Endodermal cell (in vitro differentiated cells): ENCODE measurements around the gene TAF3. TPM values are rescaled to one million over a fixed set of nuclear protein-coding genes. Genes with fewer than 3 reads are reported as not detected.

ENCODE experiments used
- DNase-seq: peaks from one replicate; pipeline ENCODE4 v3.0.0-alpha.2; 2017
- H3K27ac ChIP-seq: 2 replicates; pipeline ENCODE4 v1.5.1; 2013; ENCODE audit warnings: mild to moderate bottlenecking, low read depth, low read length, moderate library complexity
- H3K27me3 ChIP-seq: 2 replicates; pipeline ENCODE4 v1.6.1; 2013; ENCODE audit warnings: mild to moderate bottlenecking, low read length, moderate library complexity; ENCODE audit not compliant: insufficient read depth, control insufficient read depth, poor library complexity, severe bottlenecking
- H3K36me3 ChIP-seq: 2 replicates; pipeline ENCODE4 v1.7.0; 2013; ENCODE audit warnings: mild to moderate bottlenecking, low read length, moderate library complexity; ENCODE audit not compliant: control insufficient read depth, insufficient read depth
- H3K4me1 ChIP-seq: one replicate; pipeline ENCODE4 v1.7.0; 2013; ENCODE audit warnings: low read length; ENCODE audit not compliant: control insufficient read depth, insufficient read depth
- H3K4me3 ChIP-seq: 2 replicates; pipeline ENCODE4 v1.5.1; 2013; ENCODE audit warnings: mild to moderate bottlenecking, low read length, moderate library complexity
- H3K9ac ChIP-seq: 2 replicates; pipeline ENCODE4 v1.6.1; 2013; ENCODE audit warnings: mild to moderate bottlenecking, low read length, moderate library complexity; ENCODE audit not compliant: poor library complexity, severe bottlenecking; ENCODE audit errors: extremely low read depth
- H3K9me3 ChIP-seq: 2 replicates; pipeline ENCODE4 v1.6.1; 2013; ENCODE audit warnings: mild to moderate bottlenecking, low read length, moderate library complexity; ENCODE audit not compliant: control insufficient read depth
- H3K27ac Mint-ChIP-seq: 2 replicates; pipeline ENCODE4 v1.8.0; 2020; ENCODE audit warnings: mixed read lengths
- H3K27me3 Mint-ChIP-seq: 2 replicates; pipeline ENCODE4 v1.8.0; 2021; ENCODE audit warnings: mild to moderate bottlenecking, mixed read lengths; ENCODE audit not compliant: insufficient read depth
- H3K36me3 Mint-ChIP-seq: 2 replicates; pipeline ENCODE4 v1.8.0; 2020; ENCODE audit warnings: low read depth, mixed read lengths
- H3K4me1 Mint-ChIP-seq: 2 replicates; pipeline ENCODE4 v1.8.0; 2020; ENCODE audit warnings: mixed read lengths
- H3K4me3 Mint-ChIP-seq: 2 replicates; pipeline ENCODE4 v1.8.0; 2020; ENCODE audit warnings: mild to moderate bottlenecking, moderate library complexity, mixed read lengths
- H3K9me3 Mint-ChIP-seq: 2 replicates; pipeline ENCODE4 v1.8.0; 2020; ENCODE audit warnings: mild to moderate bottlenecking, mixed read lengths
- CTCF ChIP-seq: fragments of 200-600 bp; sonication (generic); conservative IDR thresholded peaks from 2 replicates; pipeline ENCODE4 v1.5.0; 2021; ENCODE audit warnings: antibody characterized with exemption, mild to moderate bottlenecking
- WGBS, 2 experiments: methylation state at CpG; one replicate each; pipeline versions ENCODE4 v1.1.5 to v1.1.7; 2013; ENCODE audit warnings: missing lambda C conversion rate in 2 of 2, mixed read lengths in 1 of 2; ENCODE audit not compliant: insufficient coverage in 1 of 2, insufficient read length in 1 of 2; 5-methylcytosine and 5-hydroxymethylcytosine counted together
- total RNA-seq, 2 donors: library from RNA; stranded (reverse); fragmentation: NEBNext Ultra II Directional in 1 of 2; extraction: Animal tissue kit (Norgen Biotek cat#: 25700) in 1 of 2; gene quantifications; 2 replicates in 1 of 2; 3 replicates in 1 of 2; pipeline ENCODE4 v1.2.1, GENCODE V29; 2021

The TAF3 gene
- total RNA-seq, 2 donors from 2014 or later = 9.9 to 10.0 TPM

- H3K36me3 Mint-ChIP-seq = no peaks in the 10 kb centered on the region
Measured at GRCh38 chr10:7887174-7887816, 69.0 kb downstream of the TAF3 start.

GRCh38 chr10:7889947-7890542 lies 71.7 kb downstream of the TAF3 start:
- H3K27ac Mint-ChIP-seq = no peak overlapping the region
- H3K4me1 Mint-ChIP-seq = peaks cover 20% of the 10 kb centered on the region
- no peaks in the 10 kb centered on the region for H3K27me3 ChIP-seq
- H3K9me3 ChIP-seq = no peaks in the 10 kb centered on the region
- H3K9me3 Mint-ChIP-seq = no peaks in the 10 kb centered on the region
- no peak for DNase-seq
- WGBS, 2 experiments = 94 to 100% methylated on average over 3 to 4 of the region's 5 CpGs
- H3K27me3 Mint-ChIP-seq = peaks cover 2% of the 10 kb centered on the region
- TF ChIP-seq CTCF = no peak
- H3K4me1 ChIP-seq = no peaks in the 10 kb centered on the region
- H3K4me3 ChIP-seq = no peak overlapping the region
- H3K36me3 Mint-ChIP-seq = no peaks in the 10 kb centered on the region
- no peaks in the 10 kb centered on the region for H3K36me3 ChIP-seq
- H3K27ac ChIP-seq = no peak overlapping the region
- H3K9ac ChIP-seq = no peak overlapping the region
- no peak overlapping the region for H3K4me3 Mint-ChIP-seq

More at GRCh38 chr10:7887174-7887816, 69.0 kb downstream of the TAF3 start:
- Histone ChIP-seq H3K27ac (no peak overlapping the region), H3K36me3 (no peaks in the 10 kb centered on the region), H3K9me3 (no peaks in the 10 kb centered on the region), H3K9ac (no peak overlapping the region), H3K4me1 (no peaks in the 10 kb centered on the region), H3K27me3 (no peaks in the 10 kb centered on the region), H3K4me3 (no peak overlapping the region)
- H3K27ac Mint-ChIP-seq = no peak overlapping the region
- no peaks in the 10 kb centered on the region for H3K9me3 Mint-ChIP-seq
- 76 to 77% methylated on average over 6 to 8 of the region's 8 CpGs for WGBS, 2 experiments
- no peak for DNase-seq
- TF ChIP-seq CTCF = no peak
- H3K4me1 Mint-ChIP-seq = peaks cover 10% of the 10 kb centered on the region
- H3K4me3 Mint-ChIP-seq = no peak overlapping the region
- H3K27me3 Mint-ChIP-seq = no peaks in the 10 kb centered on the region

- Histone ChIP-seq H3K4me3 (no peak overlapping the region), H3K9ac (no peak overlapping the region), H3K27me3 (no peaks in the 10 kb centered on the region), H3K27ac (no peak overlapping the region), H3K9me3 (no peaks in the 10 kb centered on the region), H3K4me1 (no peaks in the 10 kb centered on the region), H3K36me3 (no peaks in the 10 kb centered on the region)
- Mint-ChIP-seq H3K27ac (no peak overlapping the region), H3K9me3 (no peaks in the 10 kb centered on the region), H3K4me3 (no peak overlapping the region), H3K27me3 (peaks cover 2% of the 10 kb centered on the region), H3K4me1 (peaks cover 24% of the 10 kb centered on the region), H3K36me3 (no peaks in the 10 kb centered on the region)
- no peak for TF ChIP-seq CTCF
- no peak for DNase-seq
- 95% methylated on average over 5 to 6 of the region's 6 CpGs for WGBS, 2 experiments
Measured at GRCh38 chr10:7890781-7891180, 72.5 kb downstream of the TAF3 start.
